GM21619 (cell line): ENCODE measurements around the gene MAGEA9B.
"Not testable (repeated sequence)": the region's sequence is repeated elsewhere in the genome, so short reads cannot be mapped to it uniquely, and the experiment has no call there.

Experiments used
- ATAC-seq: cut with Tn5 transposase; IDR thresholded peaks from one replicate; pipeline ENCODE4 v1.9.1; 2021; ENCODE audit not compliant: unreplicated experiment

The MAGEA9B gene

DNA sequence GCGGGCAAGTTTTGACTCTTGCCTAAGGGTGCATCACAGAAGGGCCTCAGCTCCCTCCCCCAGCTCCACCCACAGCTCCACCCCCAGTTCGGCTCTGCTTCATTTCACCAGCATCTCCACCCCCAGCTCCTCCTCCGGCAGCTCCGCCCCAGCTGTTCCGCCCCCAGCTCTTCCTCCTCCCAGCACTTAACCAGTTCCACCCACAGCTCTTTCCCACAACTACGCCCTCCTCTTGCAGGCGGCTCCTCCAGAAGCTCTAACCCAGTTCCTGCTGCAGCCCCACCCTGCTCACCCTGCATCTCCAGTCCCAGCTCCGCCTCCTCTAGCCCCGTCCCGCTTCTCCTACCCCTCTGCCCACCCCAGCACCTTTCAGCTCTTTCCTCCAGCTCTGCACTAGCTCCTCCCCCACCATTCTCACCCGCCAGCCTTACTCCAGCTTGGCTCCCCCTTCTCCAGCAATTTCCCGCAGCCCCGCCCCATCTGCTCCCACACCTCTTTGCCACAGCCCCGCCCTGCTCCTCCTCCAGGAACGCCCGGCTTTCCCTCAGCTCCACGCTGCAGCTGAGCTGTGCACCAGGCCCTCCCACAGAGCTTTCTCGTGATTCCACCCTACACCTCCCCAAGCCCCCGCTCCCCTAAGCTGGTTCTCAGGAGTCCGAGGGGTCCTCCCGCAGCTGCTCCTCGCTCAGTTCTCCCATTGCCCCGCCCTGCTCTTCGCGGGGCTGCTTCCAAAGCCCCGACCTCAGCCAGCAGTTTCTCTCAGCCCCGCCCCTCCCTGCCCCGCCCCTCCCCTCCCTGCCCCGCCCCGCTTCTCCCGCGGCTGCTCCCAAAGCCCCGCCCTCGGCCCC is 47.8 kb downstream of the MAGEA9B start:
- ATAC-seq: peak; percentile 34

DNA sequence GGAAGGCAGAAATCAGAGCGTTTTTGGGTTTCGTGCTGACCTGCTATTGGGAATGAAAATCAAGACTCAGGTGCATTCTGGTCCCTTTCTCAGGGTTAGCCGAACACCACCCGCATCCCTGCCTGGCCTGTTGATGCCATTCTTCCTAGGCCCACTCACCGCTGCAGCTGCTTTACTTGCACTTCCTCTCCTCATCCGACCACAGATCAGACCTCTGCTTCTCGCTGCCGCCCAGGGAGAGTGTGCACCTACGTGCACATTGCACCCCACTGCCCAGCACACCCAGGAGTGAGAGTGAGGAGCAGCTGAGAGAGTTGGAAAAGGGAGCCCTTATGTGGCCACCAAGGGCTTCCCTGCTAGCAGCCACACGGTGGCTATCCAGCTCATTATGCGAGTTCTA is 49.8 kb downstream of the MAGEA9B start:
- not testable (repeated sequence) for ATAC-seq

DNA sequence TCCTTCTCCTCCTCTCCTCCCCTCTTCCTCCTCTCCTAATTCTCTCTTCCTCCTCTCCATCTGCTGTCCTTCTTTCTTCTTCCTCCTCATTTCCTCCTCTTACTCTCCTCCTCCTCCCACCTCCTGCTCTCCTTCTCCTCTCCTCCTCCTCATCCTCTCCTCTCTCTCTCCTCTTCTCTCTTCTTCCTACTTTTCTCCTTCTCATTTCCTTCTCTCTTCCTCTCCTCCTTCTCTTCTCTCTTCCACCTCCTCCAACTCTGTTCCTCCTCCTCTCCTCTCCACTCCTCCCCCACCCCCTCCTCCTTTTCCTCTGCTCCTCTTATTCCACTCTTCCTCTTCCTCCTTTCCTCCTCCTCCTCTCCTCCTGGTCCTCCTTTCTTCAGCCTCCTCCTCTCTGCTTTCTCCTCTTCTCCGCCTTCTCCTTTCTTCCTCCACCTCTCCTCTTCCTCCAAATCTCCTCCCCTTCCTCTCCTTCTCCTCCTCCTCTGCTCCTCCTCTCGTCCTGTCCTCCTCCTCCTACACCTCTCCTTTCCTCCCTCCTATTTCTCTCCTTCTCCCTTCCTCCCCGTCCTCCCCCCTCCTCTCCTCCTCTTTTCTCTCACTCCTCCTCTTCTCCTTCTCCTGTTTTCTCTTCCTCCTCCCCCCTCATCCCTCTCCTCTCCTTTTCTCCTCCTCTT is 52.2 kb downstream of the MAGEA9B start:
- not testable (repeated sequence) for ATAC-seq

DNA sequence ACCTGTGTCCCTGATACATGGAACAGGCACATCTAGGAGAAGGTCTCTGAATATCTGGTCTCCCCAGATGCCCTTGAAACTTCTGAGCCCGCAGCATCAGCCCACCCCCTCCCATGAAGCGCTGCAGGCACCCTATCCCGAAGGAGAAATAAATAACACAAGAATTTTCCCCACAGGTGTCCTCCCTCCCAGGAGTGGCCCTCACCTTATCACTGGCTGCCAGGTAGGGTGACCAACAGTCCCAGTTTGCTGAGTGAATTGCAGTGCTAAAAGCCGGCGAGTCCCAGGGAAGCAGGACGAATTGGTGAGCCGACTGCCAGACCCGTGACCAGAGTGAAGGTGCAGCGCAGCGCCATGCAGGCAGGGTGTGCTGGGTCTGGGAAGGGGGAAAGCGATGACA is 53.3 kb downstream of the MAGEA9B start:
- ATAC-seq: not testable (repeated sequence)

DNA sequence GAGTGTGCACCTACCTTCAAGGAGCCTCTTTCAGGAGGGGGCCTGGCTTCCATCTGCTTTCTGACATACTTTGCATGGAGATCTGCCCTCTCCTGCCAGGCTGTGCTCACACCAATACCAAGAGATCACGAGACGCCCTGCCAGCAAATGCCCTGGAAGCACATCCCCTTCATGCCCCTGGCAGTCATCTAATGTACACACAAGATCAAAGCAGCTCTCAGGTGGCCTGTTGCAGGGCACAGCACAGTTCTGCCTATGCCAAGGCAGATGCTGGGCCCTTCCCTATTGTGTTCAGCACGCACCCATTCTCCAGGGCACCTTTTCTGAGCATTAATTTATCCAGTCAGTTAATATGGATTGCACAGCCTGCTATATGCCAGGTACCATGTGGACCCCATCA is 54.4 kb downstream of the MAGEA9B start:
- ATAC-seq: not testable (repeated sequence)
